Neuronal stem cell (in vitro differentiated cells): ENCODE results near the gene OR6N2.

Source experiments
- DNase-seq: peaks from one replicate; pipeline ENCODE4 v3.0.0-alpha.2; 2013; ENCODE audit warnings: low spot score
- H2AFZ ChIP-seq: one replicate; pipeline ENCODE4 v1.6.1; 2013; ENCODE audit warnings: mild to moderate bottlenecking, low read length, inconsistent platforms
- H2AK5ac ChIP-seq: 2 replicates; pipeline ENCODE4 v1.6.1; 2013; ENCODE audit warnings: low read depth, mild to moderate bottlenecking, inconsistent platforms, low read length, moderate library complexity, mixed read lengths
- H2BK120ac ChIP-seq: 2 replicates; pipeline ENCODE4 v1.6.1; 2013; ENCODE audit warnings: low read depth, mild to moderate bottlenecking, inconsistent platforms, low read length, moderate library complexity, mixed read lengths
- H2BK12ac ChIP-seq: one replicate; pipeline ENCODE4 v1.6.1; 2013; ENCODE audit warnings: low read length, inconsistent platforms
- H2BK15ac ChIP-seq: 2 replicates; pipeline ENCODE4 v1.6.1; 2013; ENCODE audit warnings: mild to moderate bottlenecking, low read length, inconsistent platforms, mixed read lengths
- H2BK5ac ChIP-seq: one replicate; pipeline ENCODE4 v1.6.1; 2013; ENCODE audit warnings: inconsistent platforms, mild to moderate bottlenecking, low read length, moderate library complexity
- H3K14ac ChIP-seq: one replicate; pipeline ENCODE4 v1.6.1; 2013; ENCODE audit warnings: low read length, inconsistent platforms
- H3K18ac ChIP-seq: 2 replicates; pipeline ENCODE4 v1.6.1; 2013; ENCODE audit warnings: low read length, inconsistent platforms
- H3K23ac ChIP-seq: 2 replicates; pipeline ENCODE4 v1.6.1; 2013; ENCODE audit warnings: low read depth, mild to moderate bottlenecking, mixed read lengths, low read length, inconsistent platforms; ENCODE audit not compliant: poor library complexity
- H3K27ac ChIP-seq: replicated peaks from 3 replicates; pipeline ENCODE4 v1.5.1; 2013; ENCODE audit warnings: low read length, inconsistent platforms
- H3K27me3 ChIP-seq, 3 experiments: 2 replicates each; pipeline ENCODE4 v1.6.1; 2013; ENCODE audit warnings: low read length in 3 of 3, mild to moderate bottlenecking in 2 of 3, inconsistent platforms in 1 of 3, low read depth in 1 of 3, mixed read lengths in 1 of 3, moderate library complexity in 1 of 3; ENCODE audit not compliant: control insufficient read depth in 3 of 3, insufficient read depth in 3 of 3
- H3K36me3 ChIP-seq, 2 donors: replicated peaks in 1 of 2; 2 replicates each; pipeline ENCODE4 v1.6.1; 2013; ENCODE audit warnings: low read length in 2 of 2; ENCODE audit not compliant: control insufficient read depth in 2 of 2, insufficient read depth in 2 of 2
- H3K4ac ChIP-seq: 2 replicates; pipeline ENCODE4 v1.6.1; 2013; ENCODE audit warnings: inconsistent platforms, mild to moderate bottlenecking, low read length, moderate library complexity
- H3K4me1 ChIP-seq, 2 donors: 1 replicate in 1 of 2; 2 replicates in 1 of 2; pipeline ENCODE4 v1.6.1; 2013; ENCODE audit warnings: low read length in 2 of 2, low read depth in 1 of 2; ENCODE audit not compliant: control insufficient read depth in 2 of 2, insufficient read depth in 1 of 2
- H3K4me2 ChIP-seq: one replicate; pipeline ENCODE4 v1.6.1; 2013; ENCODE audit warnings: mild to moderate bottlenecking, low read length, inconsistent platforms; ENCODE audit not compliant: insufficient read depth, poor library complexity, severe bottlenecking
- H3K4me3 ChIP-seq, 2 donors: 2 replicates each; pipeline ENCODE4 v1.5.1; 2013; ENCODE audit warnings: low read length in 2 of 2, mild to moderate bottlenecking in 2 of 2, inconsistent platforms in 1 of 2, moderate library complexity in 1 of 2
- H3K79me1 ChIP-seq: one replicate; pipeline ENCODE4 v1.6.1; 2013; ENCODE audit warnings: low read depth, mild to moderate bottlenecking, inconsistent platforms, low read length, moderate library complexity
- H3K9ac ChIP-seq: one replicate; pipeline ENCODE4 v1.6.1; 2013; ENCODE audit warnings: mild to moderate bottlenecking, low read depth, low read length, inconsistent platforms; ENCODE audit not compliant: poor library complexity
- H3K9me3 ChIP-seq, 2 donors: replicated peaks in 1 of 2; 2 replicates each; pipeline versions ENCODE3 to v1.6.1; 2013; ENCODE audit warnings: low read length in 2 of 2, mild to moderate bottlenecking in 2 of 2, inconsistent platforms in 1 of 2, low read depth in 1 of 2, mixed read lengths in 1 of 2, moderate library complexity in 1 of 2; ENCODE audit not compliant: control insufficient read depth in 2 of 2, insufficient read depth in 1 of 2
- H4K8ac ChIP-seq: one replicate; pipeline ENCODE4 v1.6.1; 2013; ENCODE audit warnings: low read depth, mild to moderate bottlenecking, inconsistent platforms, low read length, moderate library complexity
- H4K91ac ChIP-seq: one replicate; pipeline ENCODE4 v1.6.1; 2013; ENCODE audit warnings: low read length, low read depth, mild to moderate bottlenecking, inconsistent platforms; ENCODE audit not compliant: poor library complexity
- WGBS, 2 donors: extraction: QIAGEN DNeasy Blood & Tissue Kit; methylation state at CpG; one replicate each; pipeline ENCODE4 v1.1.7; 2013; ENCODE audit warnings: missing lambda C conversion rate in 2 of 2, mixed read lengths in 1 of 2; ENCODE audit not compliant: insufficient read length in 2 of 2, insufficient replicate concordance in 1 of 2; ENCODE audit errors: extremely low coverage in 2 of 2; 5-methylcytosine and 5-hydroxymethylcytosine counted together

The OR6N2 gene

GRCh38 chr1:158732524-158732923 is 48.5 kb downstream of the OR6N2 start:
- H3K9me3 ChIP-seq: no peaks in the 10 kb centered on the region

DNA sequence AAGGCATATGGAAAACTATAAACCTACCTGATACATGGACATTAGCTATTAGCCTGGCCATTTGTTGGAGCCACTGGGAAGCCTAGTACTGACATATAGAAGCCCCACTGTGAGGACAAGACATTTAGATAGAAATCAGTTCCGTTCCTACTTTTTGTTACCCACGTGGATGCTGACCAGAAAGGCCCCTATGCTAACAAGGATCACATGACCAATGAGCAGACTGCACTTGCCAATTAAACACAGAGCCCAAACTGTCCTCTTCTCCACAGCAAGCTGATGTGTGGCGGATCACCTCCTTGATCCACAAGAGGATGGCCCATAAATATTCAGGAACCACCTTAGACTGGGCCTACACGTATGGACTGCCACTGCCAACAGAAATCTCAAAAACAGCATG is 49.3 kb downstream of the OR6N2 start:
- no peak overlapping the region for H3K4me3 ChIP-seq
- DNase-seq: no peak
- no peaks in the 10 kb centered on the region for H3K4me1 ChIP-seq
- WGBS, 2 donors: no CpG with 5 or more reads among the region's 4 CpGs
- H3K18ac ChIP-seq: peak overlapping the region; percentile 27
- H2BK5ac ChIP-seq: no peak overlapping the region
- no peaks in the 10 kb centered on the region for H3K9me3 ChIP-seq
- H4K91ac ChIP-seq: no peak overlapping the region
- no peak overlapping the region for H2BK12ac ChIP-seq
- H3K14ac ChIP-seq: peak overlapping the region; percentile 75
- no peaks in the 10 kb centered on the region for H3K27me3 ChIP-seq
- H3K4ac ChIP-seq: no peak overlapping the region
- H2BK15ac ChIP-seq: no peak overlapping the region
- no peak overlapping the region for H2AK5ac ChIP-seq
- no peak overlapping the region for H3K23ac ChIP-seq
- no peaks in the 10 kb centered on the region for H3K79me1 ChIP-seq
- no peak overlapping the region for H3K27ac ChIP-seq
- no peak overlapping the region for H3K4me2 ChIP-seq
- no peaks in the 10 kb centered on the region for H3K36me3 ChIP-seq
- H3K9ac ChIP-seq: no peak overlapping the region
- no peak overlapping the region for H4K8ac ChIP-seq
- no peak overlapping the region for H2BK120ac ChIP-seq
- H2AFZ ChIP-seq: no peak overlapping the region

More at GRCh38 chr1:158732524-158732923, 48.5 kb downstream of the OR6N2 start:
- Histone ChIP-seq H3K18ac (no peak overlapping the region), H3K27me3 (no peaks in the 10 kb centered on the region), H3K4me3 (no peak overlapping the region), H3K14ac (no peak overlapping the region), H3K4me1 (no peaks in the 10 kb centered on the region), H4K91ac (no peak overlapping the region), H2BK12ac (no peak overlapping the region), H2BK5ac (no peak overlapping the region), H2AFZ (no peak overlapping the region), H2BK15ac (no peak overlapping the region), H3K79me1 (no peaks in the 10 kb centered on the region), H3K23ac (no peak overlapping the region), H3K4ac (no peak overlapping the region), H2BK120ac (no peak overlapping the region), H3K27ac (no peak overlapping the region), H3K36me3 (no peaks in the 10 kb centered on the region), H3K9ac (no peak overlapping the region), H3K4me2 (no peak overlapping the region), H2AK5ac (no peak overlapping the region), H4K8ac (no peak overlapping the region)
- no peak for DNase-seq
- WGBS, 2 donors: no CpG with 5 or more reads among the region's 2 CpGs

GRCh38 chr1:158730453-158730852 is 50.6 kb downstream of the OR6N2 start:
- Histone ChIP-seq H3K23ac (no peak overlapping the region), H2AK5ac (no peak overlapping the region), H2AFZ (no peak overlapping the region), H3K27ac (no peak overlapping the region), H2BK5ac (no peak overlapping the region), H3K9ac (no peak overlapping the region), H3K4me1 (no peaks in the 10 kb centered on the region), H3K4me3 (no peak overlapping the region), H4K8ac (no peak overlapping the region), H3K4me2 (no peak overlapping the region), H4K91ac (no peak overlapping the region), H3K18ac (no peak overlapping the region), H2BK15ac (no peak overlapping the region), H3K27me3 (no peaks in the 10 kb centered on the region), H2BK120ac (no peak overlapping the region), H3K36me3 (no peaks in the 10 kb centered on the region), H3K79me1 (no peaks in the 10 kb centered on the region), H3K4ac (no peak overlapping the region), H3K9me3 (no peaks in the 10 kb centered on the region), H2BK12ac (no peak overlapping the region), H3K14ac (no peak overlapping the region)
- DNase-seq: no peak
- WGBS, 2 donors: no CpG with 5 or more reads among the region's 4 CpGs

DNA sequence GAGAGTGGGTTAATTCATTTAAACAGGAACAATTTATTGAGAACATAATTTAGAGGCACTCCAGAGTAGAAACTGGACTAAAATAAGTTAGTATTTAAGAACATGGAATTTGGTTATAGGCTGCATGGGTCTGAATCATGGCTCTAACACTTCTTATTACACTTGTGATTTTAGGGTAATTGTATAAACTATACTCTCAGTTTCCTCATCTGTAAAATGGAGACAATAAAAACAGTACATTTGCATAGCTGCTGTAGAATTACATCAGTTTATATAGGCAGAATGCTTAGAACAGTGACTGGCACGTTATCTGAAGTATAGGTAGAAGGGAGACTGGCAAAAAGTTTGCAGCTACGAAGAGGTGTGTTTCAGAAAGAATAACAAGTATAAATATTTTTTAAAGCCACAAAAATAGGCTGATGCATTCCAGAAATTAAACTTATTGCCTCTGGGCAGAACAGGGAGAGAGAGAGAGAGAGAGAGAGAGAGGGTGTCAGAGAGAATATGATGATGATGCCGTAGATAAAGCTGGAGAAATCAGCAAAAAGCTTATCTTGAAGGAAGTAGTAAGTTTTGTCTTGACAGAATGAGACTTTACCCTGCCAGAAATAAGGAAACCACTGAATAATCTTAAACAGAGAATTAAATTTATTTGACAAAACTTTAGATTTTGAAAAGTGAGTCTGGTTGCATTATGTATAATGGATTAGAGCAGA is 52.3 kb downstream of the OR6N2 start:
- no peak overlapping the region for H2BK120ac ChIP-seq
- H3K9ac ChIP-seq: no peak overlapping the region
- no peak overlapping the region for H3K27ac ChIP-seq
- H3K4me2 ChIP-seq: no peak overlapping the region
- H3K4ac ChIP-seq: no peak overlapping the region
- no peak overlapping the region for H4K91ac ChIP-seq
- no peak for DNase-seq
- H2BK12ac ChIP-seq: no peak overlapping the region
- no peak overlapping the region for H4K8ac ChIP-seq
- H3K79me1 ChIP-seq: no peaks in the 10 kb centered on the region
- H2BK5ac ChIP-seq: no peak overlapping the region
- H2AK5ac ChIP-seq: no peak overlapping the region
- no peak overlapping the region for H3K23ac ChIP-seq
- no peaks in the 10 kb centered on the region for H3K36me3 ChIP-seq
- no peaks in the 10 kb centered on the region for H3K4me1 ChIP-seq
- H3K9me3 ChIP-seq: no peaks in the 10 kb centered on the region
- H3K4me3 ChIP-seq: no peak overlapping the region
- H3K14ac ChIP-seq: no peak overlapping the region
- no peak overlapping the region for H2AFZ ChIP-seq
- no peak overlapping the region for H3K18ac ChIP-seq
- no peak overlapping the region for H2BK15ac ChIP-seq
- no CpG with 5 or more reads among the region's 3 CpGs for WGBS, 2 donors
- no peaks in the 10 kb centered on the region for H3K27me3 ChIP-seq
